HFFc6 (cell line): Measurements from ENCODE around the gene B3GNT4. TPM values are rescaled to one million over a fixed set of nuclear protein-coding genes. Genes with fewer than 3 reads are reported as not detected.
A peak's percentile ranks its signal among the peaks of the same experiment; 100 is the strongest.
"Not testable (repeated sequence)": the region's sequence is repeated elsewhere in the genome, so short reads cannot be mapped to it uniquely, and the experiment has no call there.

Source experiments
- DNase-seq: peaks from one replicate; pipeline ENCODE4 v3.0.0-alpha.2; 2018
- H3K27ac Mint-ChIP-seq: 2 replicates; pipeline ENCODE4 v1.8.0; 2020; ENCODE audit warnings: mild to moderate bottlenecking, mixed read lengths
- H3K27me3 Mint-ChIP-seq: 2 replicates; pipeline ENCODE4 v1.8.0; 2021; ENCODE audit warnings: mild to moderate bottlenecking, moderate library complexity, mixed read lengths; ENCODE audit not compliant: insufficient read depth
- H3K36me3 Mint-ChIP-seq: 2 replicates; pipeline ENCODE4 v1.8.0; 2021; ENCODE audit warnings: low read depth, mixed read lengths
- H3K4me1 Mint-ChIP-seq: 2 replicates; pipeline ENCODE4 v1.8.0; 2020; ENCODE audit warnings: low read depth, mixed read lengths
- H3K4me3 Mint-ChIP-seq: 2 replicates; pipeline ENCODE4 v1.8.0; 2020; ENCODE audit warnings: mild to moderate bottlenecking, moderate library complexity, mixed read lengths
- H3K9me3 Mint-ChIP-seq: 2 replicates; pipeline ENCODE4 v1.8.0; 2020; ENCODE audit warnings: mild to moderate bottlenecking, mixed read lengths
- total RNA-seq, 6 experiments: library from RNA; stranded (reverse); fragmentation: NEBNext Ultra II Directional; extraction: Animal tissue kit (Norgen Biotek cat#: 25700); gene quantifications; 2 replicates in 1 of 6; 3 replicates in 5 of 6; pipeline ENCODE4 v1.2.3, GENCODE V29; 2021
- TF ChIP-seq, protein P1 (sequence below): fragments of 200-600 bp; sonication (generic); IDR thresholded peaks from 2 replicates; pipeline ENCODE4 v1.5.0; 2021; ENCODE audit warnings: antibody characterized with exemption, mild to moderate bottlenecking

The B3GNT4 gene
- total RNA-seq, 6 experiments from 2014 or later, result 0.13 to 0.14 TPM; not detected in 4

DNA sequence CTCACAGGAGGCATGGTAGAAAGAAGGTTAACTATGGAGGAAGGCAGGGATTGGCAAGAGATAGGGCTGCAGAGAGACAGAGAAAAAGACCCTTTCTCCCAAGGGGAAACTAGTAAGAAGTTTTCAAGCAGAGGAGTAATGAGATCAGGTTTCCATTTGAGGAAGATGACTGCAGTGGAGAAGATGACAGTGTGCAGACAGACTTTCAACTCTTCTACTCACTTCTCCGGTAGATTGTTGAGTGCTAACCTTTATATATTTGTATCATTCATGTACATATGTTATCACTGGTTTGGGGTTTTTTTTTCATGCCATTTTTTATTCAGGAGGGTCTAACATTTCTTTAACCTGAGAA is 5.9 kb upstream of the B3GNT4 start:
- Mint-ChIP-seq H3K27ac (peak overlapping the region; percentile 73; the same call in 1 of the 2 replicates), H3K27me3 (peaks cover 6% of the 10 kb centered on the region), H3K9me3 (peaks cover 17% of the 10 kb centered on the region), H3K4me1 (peaks cover 30% of the 10 kb centered on the region), H3K4me3 (peak overlapping the region; percentile 56), H3K36me3 (peaks cover 14% of the 10 kb centered on the region)
- TF ChIP-seq, protein P1, sequence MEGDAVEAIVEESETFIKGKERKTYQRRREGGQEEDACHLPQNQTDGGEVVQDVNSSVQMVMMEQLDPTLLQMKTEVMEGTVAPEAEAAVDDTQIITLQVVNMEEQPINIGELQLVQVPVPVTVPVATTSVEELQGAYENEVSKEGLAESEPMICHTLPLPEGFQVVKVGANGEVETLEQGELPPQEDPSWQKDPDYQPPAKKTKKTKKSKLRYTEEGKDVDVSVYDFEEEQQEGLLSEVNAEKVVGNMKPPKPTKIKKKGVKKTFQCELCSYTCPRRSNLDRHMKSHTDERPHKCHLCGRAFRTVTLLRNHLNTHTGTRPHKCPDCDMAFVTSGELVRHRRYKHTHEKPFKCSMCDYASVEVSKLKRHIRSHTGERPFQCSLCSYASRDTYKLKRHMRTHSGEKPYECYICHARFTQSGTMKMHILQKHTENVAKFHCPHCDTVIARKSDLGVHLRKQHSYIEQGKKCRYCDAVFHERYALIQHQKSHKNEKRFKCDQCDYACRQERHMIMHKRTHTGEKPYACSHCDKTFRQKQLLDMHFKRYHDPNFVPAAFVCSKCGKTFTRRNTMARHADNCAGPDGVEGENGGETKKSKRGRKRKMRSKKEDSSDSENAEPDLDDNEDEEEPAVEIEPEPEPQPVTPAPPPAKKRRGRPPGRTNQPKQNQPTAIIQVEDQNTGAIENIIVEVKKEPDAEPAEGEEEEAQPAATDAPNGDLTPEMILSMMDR, result no peak
- DNase-seq, result no peak

DNA sequence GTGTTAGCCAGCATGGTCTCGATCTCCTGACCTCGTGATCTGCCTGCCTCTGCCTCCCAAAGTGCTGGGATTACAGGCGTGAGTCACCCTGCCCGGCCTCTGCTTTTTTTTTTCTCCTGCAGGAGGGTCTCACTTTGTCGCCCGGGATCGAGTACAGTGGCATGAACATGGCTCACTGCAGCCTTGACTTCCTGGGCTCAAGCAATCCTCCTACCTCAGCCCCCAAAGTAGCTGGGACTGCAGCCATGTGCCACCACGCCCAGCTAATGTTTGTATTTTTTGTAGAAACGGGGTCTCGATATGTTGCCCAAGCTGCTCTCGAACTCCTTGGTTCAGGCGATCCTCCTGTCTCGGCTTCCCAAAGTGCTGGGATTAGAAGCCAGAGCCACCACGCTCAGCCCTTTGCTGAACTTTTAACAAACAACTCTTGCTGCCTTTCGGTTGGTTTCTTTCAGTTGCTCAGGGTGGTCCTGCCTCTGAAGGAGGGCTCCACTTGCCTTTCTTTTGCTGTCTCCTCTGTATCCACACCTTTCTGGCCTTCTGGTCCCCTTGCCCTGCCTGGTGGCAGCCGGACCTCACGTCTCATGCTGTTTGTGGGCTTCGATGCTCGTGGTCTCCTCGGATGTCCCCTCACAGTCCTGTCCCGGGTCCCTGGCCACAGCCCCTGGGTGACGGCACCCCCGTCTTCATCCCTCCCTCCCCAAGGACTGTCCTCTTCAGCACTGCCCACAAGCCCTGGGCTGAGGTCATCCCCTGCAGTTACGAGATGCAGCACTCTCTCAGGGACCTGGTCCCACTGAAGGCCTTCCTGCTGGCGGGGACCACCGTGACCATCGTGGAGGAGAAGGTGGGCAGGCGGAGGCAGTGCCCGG is 3.8 kb upstream of the B3GNT4 start:
- peaks cover 14% of the 10 kb centered on the region for H3K36me3 Mint-ChIP-seq
- H3K4me1 Mint-ChIP-seq, result peaks cover 26% of the 10 kb centered on the region
- H3K4me3 Mint-ChIP-seq, result no peak overlapping the region
- DNase-seq, result no peak
- peaks cover 13% of the 10 kb centered on the region for H3K27me3 Mint-ChIP-seq
- TF ChIP-seq, protein P1, result no peak
- H3K27ac Mint-ChIP-seq, result no peak overlapping the region
- H3K9me3 Mint-ChIP-seq, result peaks cover 14% of the 10 kb centered on the region

DNA sequence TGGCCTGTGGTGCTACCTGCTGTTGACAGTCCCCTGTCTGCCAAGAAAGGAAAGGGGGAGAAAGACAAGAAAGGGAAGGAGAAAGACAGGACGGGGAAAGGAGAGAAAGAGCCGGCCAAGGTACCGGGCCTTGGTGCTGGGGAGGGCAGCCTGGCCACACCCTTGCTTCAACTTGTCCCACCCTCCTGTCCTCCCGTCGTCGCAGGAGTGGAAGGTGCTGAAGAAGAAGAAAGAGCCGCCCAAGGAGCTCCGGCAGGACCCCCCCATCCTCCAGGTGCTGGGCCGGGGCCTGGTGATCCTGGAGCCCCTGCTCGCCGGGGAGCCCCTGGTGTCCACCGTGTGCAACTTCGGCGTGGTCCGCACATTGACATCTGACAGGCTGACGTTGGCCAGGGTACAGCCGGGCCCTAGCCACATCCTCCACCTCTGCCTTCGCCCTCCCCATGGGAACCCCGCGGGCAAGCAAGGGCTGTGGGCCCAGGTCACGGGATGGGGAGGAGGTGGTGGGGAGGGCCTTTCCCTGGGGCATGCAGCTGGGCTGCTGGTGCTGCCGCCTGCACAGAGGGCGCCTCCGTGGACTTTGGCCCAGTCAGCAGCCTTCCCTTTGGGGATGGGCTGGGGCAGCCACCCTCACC is 2.9 kb upstream of the B3GNT4 start:
- no peak overlapping the region for H3K27ac Mint-ChIP-seq
- peaks cover 25% of the 10 kb centered on the region for H3K4me1 Mint-ChIP-seq
- no peak overlapping the region for H3K4me3 Mint-ChIP-seq
- H3K9me3 Mint-ChIP-seq, result peaks cover 4% of the 10 kb centered on the region
- H3K36me3 Mint-ChIP-seq, result peaks cover 5% of the 10 kb centered on the region
- TF ChIP-seq, protein P1, result peak; percentile 50
- no peak for DNase-seq
- peaks cover 22% of the 10 kb centered on the region for H3K27me3 Mint-ChIP-seq

DNA sequence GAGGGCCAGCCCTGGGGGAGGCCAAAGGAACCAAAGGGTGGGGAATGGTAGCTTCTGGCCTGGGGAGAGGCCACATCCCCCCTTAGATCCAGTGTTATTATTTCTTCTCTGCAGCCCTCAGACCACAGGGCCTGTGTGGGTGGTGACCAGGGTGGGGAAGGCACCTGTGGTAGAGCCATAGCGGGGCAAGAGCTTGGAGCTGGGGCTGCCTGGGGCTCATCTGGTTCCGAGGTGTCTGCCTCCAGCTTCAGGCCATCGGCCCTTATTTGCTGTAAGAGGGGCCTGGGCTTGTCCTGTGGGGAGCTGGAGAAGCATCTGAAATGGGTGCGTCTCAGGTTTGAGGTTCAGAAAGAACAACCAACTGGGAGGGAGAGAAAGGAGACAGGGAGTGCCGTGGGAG is 2.1 kb upstream of the B3GNT4 start:
- H3K9me3 Mint-ChIP-seq, result no peaks in the 10 kb centered on the region
- peaks cover 24% of the 10 kb centered on the region for H3K27me3 Mint-ChIP-seq
- H3K36me3 Mint-ChIP-seq, result no peaks in the 10 kb centered on the region
- H3K4me1 Mint-ChIP-seq, result peaks cover 25% of the 10 kb centered on the region
- TF ChIP-seq, protein P1, result no peak
- no peak overlapping the region for H3K4me3 Mint-ChIP-seq
- H3K27ac Mint-ChIP-seq, result no peak overlapping the region
- no peak for DNase-seq

DNA sequence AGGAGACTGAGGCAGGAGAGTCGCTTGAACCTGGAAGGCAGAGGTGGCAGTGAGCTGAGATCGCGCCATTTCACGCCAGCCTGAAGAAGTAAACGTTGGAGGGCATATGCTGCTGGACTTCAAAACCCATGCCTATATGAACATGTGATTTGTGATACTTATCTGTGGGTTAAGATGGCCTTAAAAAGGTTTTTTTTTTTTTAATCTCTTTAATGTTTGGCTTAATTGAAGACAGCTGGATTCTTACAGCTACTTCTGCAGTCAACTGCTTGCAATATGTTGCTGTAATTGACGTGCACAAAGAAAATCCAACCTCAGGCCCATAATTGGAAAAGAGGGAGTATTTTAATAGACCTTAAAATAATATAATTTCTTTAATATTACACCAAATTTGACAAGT is 1.5 kb upstream of the B3GNT4 start:
- no peak for DNase-seq
- TF ChIP-seq, protein P1, result no peak
- Mint-ChIP-seq H3K9me3 (no peaks in the 10 kb centered on the region), H3K27ac (no peak overlapping the region), H3K36me3 (no peaks in the 10 kb centered on the region), H3K27me3 (peaks cover 24% of the 10 kb centered on the region), H3K4me3 (no peak overlapping the region), H3K4me1 (peaks cover 25% of the 10 kb centered on the region)

DNA sequence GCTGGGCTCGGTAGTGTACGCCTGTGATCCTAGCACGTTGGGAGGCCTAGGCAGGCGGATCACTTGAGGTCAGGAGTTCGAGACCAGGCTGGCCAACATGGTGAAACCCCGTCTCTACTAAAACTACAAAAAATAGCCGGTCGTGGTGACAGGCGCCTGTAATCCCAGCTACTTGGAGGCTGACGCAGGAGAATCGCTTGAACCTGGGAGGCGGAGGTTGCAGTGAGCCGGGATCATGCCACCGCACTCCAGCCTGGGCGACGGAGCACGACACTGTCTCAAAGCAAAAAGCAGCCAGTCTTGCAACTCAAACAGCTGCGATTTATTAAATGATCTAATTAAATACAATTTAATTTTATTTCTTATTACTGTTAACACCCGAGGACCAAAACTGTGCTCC is 698 bp upstream of the B3GNT4 start:
- not testable (repeated sequence) for DNase-seq, H3K36me3 Mint-ChIP-seq, H3K27ac Mint-ChIP-seq, H3K9me3 Mint-ChIP-seq
- Mint-ChIP-seq H3K4me3 (peak overlapping the region; percentile 82), H3K4me1 (peaks cover 18% of the 10 kb centered on the region), H3K27me3 (peaks cover 24% of the 10 kb centered on the region)
